GM23338 (cell line): ENCODE measurements around the gene PCDHA2. TPM values are rescaled to one million over a fixed set of nuclear protein-coding genes. Genes with fewer than 3 reads are reported as not detected.
A peak's percentile ranks its signal among the peaks of the same experiment; 100 is the strongest.
"Not testable (repeated sequence)": the region's sequence is repeated elsewhere in the genome, so short reads cannot be mapped to it uniquely, and the experiment has no call there.

Experiments
- ATAC-seq: fragments of 200-7000 bp; cut with Tn5 transposase; 3 replicates; pipeline ENCODE4 v1.9.1; 2020
- DNase-seq: peaks from one replicate; pipeline ENCODE4 v3.0.0-alpha.2; 2015; ENCODE audit warnings: low spot score
- H2AFZ ChIP-seq: fragments of 200-600 bp; sonication (generic); 2 replicates; pipeline ENCODE4 v1.8.0; 2016; ENCODE audit warnings: antibody characterized with exemption, mild to moderate bottlenecking, moderate library complexity
- H3F3A ChIP-seq: fragments of 200-600 bp; sonication (generic); replicated peaks from 2 replicates; pipeline ENCODE4 v1.8.0; 2017; ENCODE audit warnings: antibody characterized with exemption, mixed run types, low read depth
- H3K27ac ChIP-seq: fragments of 200-600 bp; sonication (generic); 2 replicates; pipeline ENCODE4 v1.6.1; 2016; ENCODE audit warnings: low read depth
- H3K27me3 ChIP-seq: fragments of 200-600 bp; sonication (generic); 2 replicates; pipeline ENCODE4 v1.8.0; 2016; ENCODE audit warnings: mild to moderate bottlenecking, mixed run types, moderate library complexity; ENCODE audit not compliant: insufficient read depth
- H3K36me3 ChIP-seq: fragments of 200-600 bp; sonication (generic); 2 replicates; pipeline ENCODE4 v1.8.0; 2016; ENCODE audit warnings: mild to moderate bottlenecking; ENCODE audit not compliant: insufficient read depth
- H3K4me1 ChIP-seq: fragments of 200-600 bp; sonication (generic); 2 replicates; pipeline ENCODE4 v1.8.0; 2016; ENCODE audit warnings: mild to moderate bottlenecking, moderate library complexity; ENCODE audit not compliant: insufficient read depth
- H3K4me2 ChIP-seq: fragments of 200-600 bp; sonication (generic); 2 replicates; pipeline ENCODE4 v1.7.1; 2017; ENCODE audit warnings: mixed run types
- H3K4me3 ChIP-seq: fragments of 200-600 bp; sonication (generic); 2 replicates; pipeline ENCODE4 v1.6.1; 2016; ENCODE audit warnings: mixed run types
- H3K79me2 ChIP-seq: fragments of 200-600 bp; sonication (generic); replicated peaks from 2 replicates; pipeline ENCODE4 v1.8.0; 2017; ENCODE audit warnings: mild to moderate bottlenecking; ENCODE audit not compliant: insufficient read depth
- H3K9me2 ChIP-seq: fragments of 200-600 bp; sonication (generic); 2 replicates; pipeline ENCODE4 v1.8.0; 2017; ENCODE audit not compliant: insufficient read depth
- H4K20me1 ChIP-seq: fragments of 200-600 bp; sonication (generic); replicated peaks from 2 replicates; pipeline ENCODE4 v1.8.0; 2017; ENCODE audit warnings: mild to moderate bottlenecking; ENCODE audit not compliant: insufficient read depth
- H3K27ac Mint-ChIP-seq: 2 replicates; pipeline ENCODE4 v1.8.0; 2020; ENCODE audit warnings: inconsistent platforms, mild to moderate bottlenecking, moderate library complexity, mixed read lengths
- H3K27me3 Mint-ChIP-seq: 3 replicates; pipeline ENCODE4 v1.8.0; 2022; ENCODE audit warnings: low read depth, mild to moderate bottlenecking, moderate library complexity, mixed read lengths, inconsistent platforms; ENCODE audit not compliant: insufficient read depth, poor library complexity
- H3K36me3 Mint-ChIP-seq: 3 replicates; pipeline ENCODE4 v1.8.0; 2021; ENCODE audit warnings: low read depth, mild to moderate bottlenecking, inconsistent platforms, moderate library complexity, mixed read lengths
- H3K4me1 Mint-ChIP-seq: 3 replicates; pipeline ENCODE4 v1.8.0; 2020; ENCODE audit warnings: mild to moderate bottlenecking, inconsistent platforms, mixed read lengths
- H3K4me3 Mint-ChIP-seq: 3 replicates; pipeline ENCODE4 v1.8.0; 2021; ENCODE audit warnings: moderate library complexity, mild to moderate bottlenecking, inconsistent platforms, mixed read lengths
- H3K9me3 Mint-ChIP-seq: 3 replicates; pipeline ENCODE4 v1.8.0; 2020; ENCODE audit warnings: moderate library complexity, mild to moderate bottlenecking, inconsistent platforms, mixed read lengths
- REST ChIP-seq: IDR thresholded peaks from one replicate; pipeline ENCODE4 v1.6.1; 2018; ENCODE audit warnings: antibody characterized with exemption; ENCODE audit not compliant: unreplicated experiment
- ZNF462 ChIP-seq: fragments of 250-450 bp; sonication (Bioruptor Pico); IDR thresholded peaks from 2 replicates; pipeline ENCODE4 v1.5.0; 2020; ENCODE audit warnings: mild to moderate bottlenecking, moderate library complexity
- polyA plus RNA-seq: library from polyadenylated mRNA; unstranded; fragments of >200 nt; fragmentation: Nextera tagmentation; extraction: Ambion mirVana; gene quantifications from 2 replicates; pipeline ENCODE4 v1.2.1, GENCODE V29; 2016
- total RNA-seq: library from RNA; depleted of rRNA; stranded (reverse); fragments of >200 nt; shearing (Covaris generic); gene quantifications from 2 replicates; pipeline ENCODE4 v1.2.3, GENCODE V29; 2014

The PCDHA2 gene
- total and polyA plus RNA-seq, 2 experiments from 2014 or later, result 0.99 to 2.2 TPM

- no peak for TF ChIP-seq ZNF462 (CRISPR knock-in tag)
- no peak for TF ChIP-seq REST
These were observed 12.5 kb downstream of the PCDHA2 start, which contains the start of gene PCDHA4 (continued) for GRCh38 chr5:140806834-140807775.

- H3K9me3 Mint-ChIP-seq, result peaks cover 11% of the 10 kb centered on the region
These were observed 13.7 kb downstream of the PCDHA2 start for GRCh38 chr5:140808241-140808888.

More at GRCh38 chr5:140808241-140808888, 13.7 kb downstream of the PCDHA2 start:
- Mint-ChIP-seq H3K36me3 (peaks cover 24% of the 10 kb centered on the region), H3K4me3 (peak overlapping the region; percentile 93; the same call in 1 of the 3 replicates)
- H3K27me3 ChIP-seq, H2AFZ ChIP-seq, H3K9me2 ChIP-seq, H3K4me1 Mint-ChIP-seq, H3K79me2 ChIP-seq, H3K27me3 Mint-ChIP-seq, H3K36me3 ChIP-seq, ATAC-seq, H3K27ac ChIP-seq, H3K4me1 ChIP-seq, H3K4me3 ChIP-seq, DNase-seq, H3K27ac Mint-ChIP-seq, H3F3A ChIP-seq, H4K20me1 ChIP-seq: not testable (repeated sequence)
- peak overlapping the region; percentile 79; the same call in 1 of the 2 replicates for H3K4me2 ChIP-seq
